ENCODE results near the gene NPIPA1.
"Not testable (repeated sequence)": the region's sequence is repeated elsewhere in the genome, so short reads cannot be mapped to it uniquely, and the experiment has no call there.

Gene NPIPA1

DNA sequence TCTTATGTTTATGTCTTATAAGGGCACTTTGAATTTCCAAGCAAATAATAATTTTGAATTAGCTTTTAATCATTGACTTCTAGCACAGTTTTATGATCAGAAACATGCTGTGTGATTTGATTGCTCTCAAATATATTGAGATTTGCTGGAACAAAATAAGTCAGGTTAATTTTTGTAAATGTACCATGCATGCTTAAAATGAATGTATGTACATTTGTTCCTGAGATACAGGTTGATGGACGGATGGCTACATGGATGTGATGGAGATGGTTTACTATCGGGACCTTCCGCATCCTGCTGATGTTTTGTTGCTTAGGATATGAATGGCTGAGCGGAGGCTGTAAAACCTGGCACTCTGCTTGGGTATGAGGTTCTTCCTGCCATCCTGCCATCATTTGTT is at the start of gene NPIPA1:
NPIPA1 (plus strand) TSS at position 301 of the 400 bp plus-strand sequence; CDS start at position 301, 0 bp downstream.
- DNase-seq (ENCODE audit: low read depth, low spot score); in situ Hi-C loops (cut with HindIII; ENCODE audit: low sequenced_read_pairs): not testable (repeated sequence)

DNA sequence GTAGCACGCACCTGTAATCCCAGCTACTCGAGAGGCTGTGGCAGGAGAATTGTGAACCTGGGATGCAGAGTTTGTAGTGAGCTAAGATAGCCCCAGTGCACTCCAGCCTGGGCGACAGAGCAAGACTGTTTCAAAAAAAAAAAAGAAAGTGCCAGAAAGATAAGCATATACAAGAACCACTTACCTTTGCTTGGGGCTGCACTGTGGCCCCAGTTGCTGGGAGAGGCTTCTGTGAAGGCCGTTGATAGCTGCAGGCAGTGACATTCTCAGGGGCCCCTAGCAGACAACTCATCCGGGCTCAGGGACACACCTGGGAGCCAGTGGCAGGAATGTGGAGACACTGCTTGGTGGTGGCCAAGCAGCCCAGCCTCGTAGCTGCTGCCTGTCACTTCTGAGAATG is 45.1 kb upstream of the NPIPA1 start:
- in situ Hi-C loops (cut with HindIII; ENCODE audit: low sequenced_read_pairs); DNase-seq (ENCODE audit: low read depth, low spot score): not testable (repeated sequence)

More for the DNA sequence above, at the start of gene NPIPA1:
- H3K4me3 ChIP-seq (ENCODE audit: low read depth, low read length): not testable (repeated sequence)

GRCh38 chr16:14895382-14895781 is 41.9 kb upstream of the NPIPA1 start:
- in situ Hi-C loops (cut with HindIII; ENCODE audit: low sequenced_read_pairs); H3K4me3 ChIP-seq (ENCODE audit: low read depth, low read length); DNase-seq (ENCODE audit: low read depth, low spot score): not testable (repeated sequence)

More for the DNA sequence above, 45.1 kb upstream of the NPIPA1 start:
- not testable (repeated sequence) for H3K4me3 ChIP-seq (ENCODE audit: low read depth, low read length)

DNA sequence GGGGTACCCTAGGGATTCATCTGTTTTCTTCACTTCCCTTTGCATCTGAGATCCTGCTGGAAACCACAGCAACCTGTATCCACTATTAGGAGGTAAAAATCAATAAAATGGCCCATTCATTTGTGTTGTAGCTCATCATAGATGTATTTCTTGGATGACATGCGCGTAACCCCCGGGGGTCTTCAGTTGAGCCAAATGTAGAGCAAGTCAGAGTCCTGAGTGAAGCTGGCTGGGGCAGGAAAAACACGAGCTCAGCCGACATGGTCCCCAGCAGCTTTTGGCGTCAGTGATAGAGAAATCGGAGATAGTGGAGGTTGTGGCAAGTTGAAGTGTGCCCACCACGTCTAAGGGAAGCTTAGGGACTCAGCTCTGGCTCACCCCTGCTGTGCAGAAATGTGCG is 41.2 kb upstream of the NPIPA1 start:
- DNase-seq (ENCODE audit: low read depth, low spot score); H3K4me3 ChIP-seq (ENCODE audit: low read depth, low read length); in situ Hi-C loops (cut with HindIII; ENCODE audit: low sequenced_read_pairs): not testable (repeated sequence)

- in situ Hi-C loops (cut with HindIII; ENCODE audit: low sequenced_read_pairs); H3K4me3 ChIP-seq (ENCODE audit: low read depth, low read length); DNase-seq (ENCODE audit: low read depth, low spot score): not testable (repeated sequence)
Measured at GRCh38 chr16:14897006-14897664, 40.1 kb upstream of the NPIPA1 start.

- H3K4me3 ChIP-seq (ENCODE audit: low read depth, low read length); DNase-seq (ENCODE audit: low read depth, low spot score); in situ Hi-C loops (cut with HindIII; ENCODE audit: low sequenced_read_pairs): not testable (repeated sequence)
Measured at GRCh38 chr16:14898162-14898561, 39.1 kb upstream of the NPIPA1 start.

- DNase-seq (ENCODE audit: low read depth, low spot score); in situ Hi-C loops (cut with HindIII; ENCODE audit: low sequenced_read_pairs); H3K4me3 ChIP-seq (ENCODE audit: low read depth, low read length): not testable (repeated sequence)
Measured at GRCh38 chr16:14903191-14903957, 33.9 kb upstream of the NPIPA1 start.

GRCh38 chr16:14909744-14910143 is 27.5 kb upstream of the NPIPA1 start:
- in situ Hi-C loops (cut with HindIII; ENCODE audit: low sequenced_read_pairs); H3K4me3 ChIP-seq (ENCODE audit: low read depth, low read length); DNase-seq (ENCODE audit: low read depth, low spot score): not testable (repeated sequence)

- H3K4me3 ChIP-seq (ENCODE audit: low read depth, low read length); in situ Hi-C loops (cut with HindIII; ENCODE audit: low sequenced_read_pairs); DNase-seq (ENCODE audit: low read depth, low spot score): not testable (repeated sequence)
Measured at GRCh38 chr16:14910833-14911629, 26.2 kb upstream of the NPIPA1 start.

DNA sequence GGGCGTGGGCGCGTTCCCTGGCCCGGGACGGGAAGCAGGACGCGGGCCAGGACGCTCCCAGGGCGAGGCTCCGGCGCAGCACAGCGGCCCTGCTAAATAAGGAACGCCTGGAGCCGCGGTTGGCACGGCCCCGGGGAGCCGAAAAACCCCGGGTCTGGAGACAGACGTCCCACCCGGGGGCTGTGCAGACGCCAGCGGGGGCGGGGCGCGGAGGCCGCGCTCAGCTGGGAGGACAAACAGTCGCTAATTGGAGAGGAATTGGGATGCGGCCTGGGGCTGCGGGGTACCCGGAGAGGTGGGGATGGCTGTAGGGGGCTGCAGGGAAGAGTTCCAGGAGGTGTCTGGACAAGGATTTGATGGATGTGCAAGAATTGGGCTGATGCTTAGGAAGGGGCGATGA is 25.3 kb upstream of the NPIPA1 start:
- in situ Hi-C loops (cut with HindIII; ENCODE audit: low sequenced_read_pairs); DNase-seq (ENCODE audit: low read depth, low spot score): not testable (repeated sequence)
- peak overlapping the region; percentile 38 for H3K4me3 ChIP-seq (ENCODE audit: low read depth, low read length)

GRCh38 chr16:14912588-14912987 is 24.7 kb upstream of the NPIPA1 start:
- H3K4me3 ChIP-seq (ENCODE audit: low read depth, low read length); in situ Hi-C loops (cut with HindIII; ENCODE audit: low sequenced_read_pairs); DNase-seq (ENCODE audit: low read depth, low spot score): not testable (repeated sequence)

GRCh38 chr16:14918504-14918903 is 18.7 kb upstream of the NPIPA1 start:
- in situ Hi-C loops (cut with HindIII; ENCODE audit: low sequenced_read_pairs); H3K4me3 ChIP-seq (ENCODE audit: low read depth, low read length); DNase-seq (ENCODE audit: low read depth, low spot score): not testable (repeated sequence)

GRCh38 chr16:14919837-14920600 is 17.2 kb upstream of the NPIPA1 start:
- in situ Hi-C loops (cut with HindIII; ENCODE audit: low sequenced_read_pairs); H3K4me3 ChIP-seq (ENCODE audit: low read depth, low read length); DNase-seq (ENCODE audit: low read depth, low spot score): not testable (repeated sequence)

GRCh38 chr16:14922285-14922684 is 15.0 kb upstream of the NPIPA1 start:
- DNase-seq (ENCODE audit: low read depth, low spot score); H3K4me3 ChIP-seq (ENCODE audit: low read depth, low read length); in situ Hi-C loops (cut with HindIII; ENCODE audit: low sequenced_read_pairs): not testable (repeated sequence)

- in situ Hi-C loops (cut with HindIII; ENCODE audit: low sequenced_read_pairs); H3K4me3 ChIP-seq (ENCODE audit: low read depth, low read length); DNase-seq (ENCODE audit: low read depth, low spot score): not testable (repeated sequence)
Measured at GRCh38 chr16:14922968-14923367, 14.3 kb upstream of the NPIPA1 start.

- in situ Hi-C loops (cut with HindIII; ENCODE audit: low sequenced_read_pairs); H3K4me3 ChIP-seq (ENCODE audit: low read depth, low read length); DNase-seq (ENCODE audit: low read depth, low spot score): not testable (repeated sequence)
Measured at GRCh38 chr16:14923394-14924088, 13.7 kb upstream of the NPIPA1 start.

Data from astrocyte of the spinal cord (primary cell).